Bone marrow (tissue), 2 donors: ENCODE data around the gene MIPEP.

Experiments
- DNase-seq, 2 donors: peaks; one replicate each; lab custom pipeline; 2025; lab: John Stamatoyannopoulos, UW

The MIPEP gene

GRCh38 chr13:23852351-23852750 is 36.8 kb downstream of the MIPEP start:
- no peak for DNase-seq

- no peak for DNase-seq
Observed at GRCh38 chr13:23851106-23851505, 38.1 kb downstream of the MIPEP start.

- DNase-seq, result no peak
Observed at GRCh38 chr13:23850134-23850533, 39.1 kb downstream of the MIPEP start.

GRCh38 chr13:23849670-23850069 is 39.5 kb downstream of the MIPEP start:
- DNase-seq, result no peak

GRCh38 chr13:23848646-23849141 is 40.5 kb downstream of the MIPEP start:
- DNase-seq, result no peak

- DNase-seq, result no peak
Observed at GRCh38 chr13:23848019-23848418, 41.2 kb downstream of the MIPEP start.

GRCh38 chr13:23847497-23847896 is 41.7 kb downstream of the MIPEP start:
- no peak for DNase-seq

GRCh38 chr13:23845105-23845725 is 44.0 kb downstream of the MIPEP start:
- DNase-seq, result no peak

- no peak for DNase-seq
Observed at GRCh38 chr13:23844132-23844531, 45.1 kb downstream of the MIPEP start.

- DNase-seq, result no peak
Observed at GRCh38 chr13:23843436-23843835, 45.8 kb downstream of the MIPEP start.

- DNase-seq, result no peak
Observed at GRCh38 chr13:23842406-23842805, 46.8 kb downstream of the MIPEP start.

- no peak for DNase-seq
Observed at GRCh38 chr13:23833733-23834611, 55.2 kb downstream of the MIPEP start.

GRCh38 chr13:23828866-23829265 is 60.3 kb downstream of the MIPEP start:
- no peak for DNase-seq

GRCh38 chr13:23828086-23828485 is 61.1 kb downstream of the MIPEP start:
- no peak for DNase-seq

- no peak for DNase-seq
Observed at GRCh38 chr13:23825179-23825578, 64.0 kb downstream of the MIPEP start.

GRCh38 chr13:23824371-23824770 is 64.8 kb downstream of the MIPEP start:
- DNase-seq, result no peak

GRCh38 chr13:23822252-23822824 is 66.9 kb downstream of the MIPEP start:
- DNase-seq, result no peak

- DNase-seq, result no peak
Observed at GRCh38 chr13:23820530-23820929, 68.7 kb downstream of the MIPEP start.

GRCh38 chr13:23817830-23818229 is 71.4 kb downstream of the MIPEP start:
- peak in 1 of 2 donors; percentile 15 for DNase-seq

GRCh38 chr13:23817136-23817535 is 72.1 kb downstream of the MIPEP start:
- no peak for DNase-seq

GRCh38 chr13:23813635-23814034 is 75.6 kb downstream of the MIPEP start:
- no peak for DNase-seq

- DNase-seq, result no peak
Observed at GRCh38 chr13:23811366-23812062, 77.7 kb downstream of the MIPEP start.
